OCI-M2 (cell line): ENCODE results near the gene ZFP69.

ENCODE experiments used
- DNase-seq: peaks from one replicate; lab custom pipeline; 2025; ENCODE audit not compliant: unreplicated experiment; lab: John Stamatoyannopoulos, UW

The ZFP69 gene

DNA sequence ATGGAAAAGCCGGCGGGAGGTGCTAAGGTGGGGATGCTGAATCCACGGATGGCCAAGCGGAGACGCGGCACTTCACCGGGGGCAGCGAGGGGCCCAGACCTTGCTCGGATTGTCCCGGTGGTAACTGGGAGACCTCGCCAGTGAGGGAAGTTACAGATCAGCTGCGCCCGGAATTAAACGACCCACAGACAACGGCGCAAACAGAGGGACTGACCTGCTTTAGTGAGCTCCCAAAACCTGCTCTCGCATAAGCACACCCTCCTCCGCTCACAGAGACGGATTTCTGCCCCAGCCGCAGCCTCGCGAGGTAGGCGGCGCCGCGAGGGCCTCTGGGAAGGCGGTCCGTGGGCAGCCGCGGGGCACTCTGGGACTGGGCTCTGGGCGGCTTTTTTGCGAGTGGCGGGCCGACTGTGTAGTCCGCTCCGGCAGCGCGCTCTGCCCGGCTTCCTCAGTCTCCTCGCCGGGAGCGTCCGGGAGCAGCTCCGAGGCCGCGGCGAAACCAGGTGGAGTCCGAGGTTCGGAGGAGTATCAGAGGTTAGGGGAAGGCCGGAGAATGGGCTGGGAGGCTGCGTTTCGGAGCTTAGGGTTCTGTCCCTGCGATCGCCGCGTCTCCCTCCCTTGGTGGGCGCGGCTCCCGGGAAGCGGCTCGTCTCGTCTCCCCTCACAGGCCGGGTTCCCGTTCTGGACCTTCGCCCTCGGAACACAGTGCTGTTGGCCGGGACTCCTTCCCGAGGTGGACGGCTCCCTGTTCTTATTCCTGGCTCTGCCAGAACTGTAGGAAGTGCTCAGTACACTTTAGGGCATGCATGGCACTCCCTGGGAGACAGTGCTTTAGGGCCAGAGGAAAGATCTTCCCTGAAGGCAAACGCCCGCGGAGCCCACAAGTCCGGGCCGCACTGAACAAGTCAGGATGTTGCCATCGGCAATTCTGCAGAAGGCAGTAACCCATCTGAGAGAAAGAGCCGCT lies 31.6 kb downstream of the ZFP69 start, which contains the start of gene EXO5:
Gene EXO5 (plus strand): TSS at position 393 of the 967 bp plus-strand sequence. CDS start 5,778 bp downstream, outside the sequence.
- no peak for DNase-seq

DNA sequence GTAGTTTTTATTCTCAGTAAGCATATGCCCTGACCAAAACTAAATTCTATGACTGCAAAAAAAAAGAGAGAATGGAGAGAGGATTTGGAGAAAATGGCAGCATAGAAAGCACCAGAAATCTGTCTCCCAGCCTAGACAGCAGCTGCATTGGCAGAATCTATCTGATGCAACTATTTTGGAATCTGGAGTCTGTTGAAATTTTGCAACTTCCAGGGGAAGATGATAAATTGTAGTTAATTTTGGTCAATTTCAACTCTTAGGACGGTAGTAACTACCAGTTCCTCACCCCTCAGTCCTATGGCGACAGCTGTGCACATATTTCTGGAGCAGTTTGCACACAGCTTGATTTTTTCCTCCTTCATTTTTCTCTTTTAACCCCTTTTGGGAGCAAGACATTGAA lies 42.4 kb downstream of the ZFP69 start:
- no peak for DNase-seq

DNA sequence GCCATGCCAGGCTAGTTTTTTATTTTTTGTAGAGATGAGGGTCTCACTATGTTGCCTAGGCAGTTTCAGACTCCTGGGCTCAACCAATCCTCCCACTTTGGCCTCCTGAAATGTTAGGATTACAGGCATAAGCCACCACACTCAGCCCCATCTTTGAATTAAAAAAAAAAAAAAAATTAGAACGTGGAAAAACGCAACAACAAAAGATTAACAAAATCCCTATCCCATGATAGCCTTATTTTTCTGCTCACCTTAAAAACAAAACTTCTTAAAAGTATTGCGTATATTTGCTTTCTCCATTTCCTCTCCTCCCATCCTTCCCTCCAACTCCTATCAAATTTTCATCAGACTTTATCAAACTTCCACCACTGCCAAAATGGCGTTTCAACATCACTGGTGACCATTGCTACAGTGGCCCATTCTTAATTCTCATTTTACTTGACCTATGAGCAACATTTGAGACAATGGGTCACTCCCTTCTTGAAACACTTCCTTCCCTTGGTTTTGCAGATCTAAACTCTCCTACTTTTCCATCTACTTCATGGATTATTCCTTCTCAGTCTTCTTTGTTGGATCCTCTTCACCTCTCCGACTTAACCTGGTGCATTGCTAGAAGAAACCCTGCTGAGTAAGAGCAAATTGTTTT lies 53.8 kb downstream of the ZFP69 start:
- DNase-seq = peak; percentile 64

DNA sequence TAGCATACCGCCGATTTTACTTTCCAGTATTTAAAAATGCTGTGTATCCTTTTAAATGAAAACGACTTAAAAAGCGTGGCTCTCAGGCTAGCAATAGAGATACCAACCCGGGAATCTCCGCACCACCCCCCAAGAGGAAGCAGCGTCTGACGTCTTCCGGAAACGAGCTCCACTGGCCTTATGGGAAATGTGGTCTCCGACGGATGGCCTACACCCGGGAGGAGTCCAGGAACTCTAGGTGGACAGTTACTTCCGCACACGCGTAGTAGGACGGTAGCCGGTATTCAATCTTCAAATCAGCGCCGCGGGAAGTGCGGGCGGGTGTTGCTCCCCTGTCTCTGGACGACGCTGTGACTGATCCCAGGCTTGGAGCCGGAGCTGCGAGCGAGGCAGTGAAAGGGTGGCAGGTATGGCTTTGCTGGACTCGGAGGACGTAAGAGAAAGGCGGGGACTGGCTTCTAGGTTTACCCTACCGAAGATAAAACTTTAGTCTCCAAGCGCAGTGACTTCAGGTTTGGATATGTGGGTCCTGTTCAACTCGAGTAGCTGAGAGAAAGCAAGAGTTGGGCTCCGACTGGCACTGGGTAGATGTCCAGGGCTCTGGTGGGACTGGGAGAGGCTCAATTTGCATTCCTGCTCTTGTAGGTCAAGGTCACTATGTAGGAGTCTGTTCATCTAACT lies 54.4 kb downstream of the ZFP69 start, which contains the start of gene ZNF684:
Gene ZNF684 (plus strand): TSS at position 257 of the 681 bp plus-strand sequence. CDS start 1,530 bp downstream, outside the sequence.
- peak; percentile 64 for DNase-seq

DNA sequence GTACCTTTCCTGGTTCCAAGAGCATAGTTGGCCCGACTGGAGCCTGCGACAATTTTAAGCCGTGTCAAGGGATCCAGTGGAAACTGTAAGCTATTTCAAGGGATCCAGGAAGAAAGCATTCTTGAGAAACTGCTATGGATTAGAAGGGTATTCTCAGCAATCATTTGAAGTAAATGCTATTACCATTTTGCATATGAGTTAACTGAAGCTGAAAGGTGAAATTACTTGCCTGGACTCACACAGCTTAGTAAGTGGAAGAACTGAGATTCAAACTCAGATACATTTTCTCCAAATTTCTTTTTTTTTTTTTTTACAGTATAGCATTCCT lies 54.9 kb downstream of the ZFP69 start:
- no peak for DNase-seq

DNA sequence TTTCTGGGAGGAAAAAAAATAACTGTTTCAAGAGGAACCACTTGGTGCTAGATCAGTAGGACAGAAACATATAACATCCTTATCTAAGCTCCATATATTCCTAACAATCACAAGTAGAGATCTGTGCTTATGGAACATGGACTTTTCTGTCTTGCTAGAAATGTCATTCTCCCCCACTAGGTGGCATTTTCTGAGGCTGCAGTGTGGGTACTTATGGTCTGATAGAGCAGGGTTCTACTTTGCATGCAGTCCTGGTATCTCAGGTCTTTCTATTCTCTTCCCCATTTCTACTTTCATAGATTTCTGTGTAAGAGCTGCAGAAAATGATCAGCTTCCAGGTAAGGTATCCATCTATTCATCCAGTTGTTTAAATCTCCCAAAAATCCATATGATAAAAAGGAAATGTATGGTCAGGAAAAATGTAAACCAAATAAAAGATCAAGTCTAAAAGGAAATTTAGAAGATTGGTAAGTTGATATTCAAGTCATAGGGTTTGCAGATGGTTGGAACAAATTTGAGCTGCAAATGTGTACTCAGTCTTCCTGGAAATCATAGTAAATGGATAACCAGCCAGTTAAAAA lies 55.8 kb downstream of the ZFP69 start:
- no peak for DNase-seq

DNA sequence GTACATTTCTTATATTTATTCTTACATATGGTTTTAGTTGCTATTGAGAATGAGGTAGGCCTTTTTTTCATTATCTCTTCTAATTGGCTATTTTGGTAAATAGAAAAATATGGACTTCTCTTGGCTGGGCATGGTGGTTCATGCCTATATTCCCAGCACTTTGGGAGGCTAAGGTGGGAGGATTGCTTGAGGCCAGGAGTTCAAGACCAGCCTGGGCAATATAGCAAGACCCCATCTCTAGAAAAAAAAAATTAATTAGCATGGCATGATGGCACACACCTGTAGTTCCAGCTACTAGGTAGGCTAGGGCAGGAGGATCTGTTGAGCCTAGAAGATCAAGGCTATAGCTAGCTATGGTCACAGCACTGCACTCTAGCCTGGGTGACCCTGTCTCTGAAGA lies 57.5 kb downstream of the ZFP69 start:
- DNase-seq = no peak

DNA sequence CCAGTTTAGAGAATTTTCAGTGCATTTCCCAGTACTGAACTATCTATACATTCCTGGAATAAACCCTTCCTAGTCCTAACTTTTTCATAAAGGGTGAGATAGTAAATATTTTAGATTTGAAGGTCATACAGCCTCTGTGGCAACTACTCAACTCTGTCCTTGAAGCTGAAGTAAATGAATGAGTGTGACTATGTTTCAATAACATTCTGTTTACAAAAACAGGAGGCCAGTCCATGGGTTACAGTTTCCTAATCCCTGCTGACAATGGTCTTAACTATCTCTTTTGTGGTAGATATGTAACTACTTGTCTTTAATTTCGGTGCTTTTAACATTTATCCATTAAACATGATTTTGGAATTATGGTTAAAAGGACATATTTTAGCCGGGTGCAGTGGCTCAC lies 58.6 kb downstream of the ZFP69 start:
- no peak for DNase-seq

DNA sequence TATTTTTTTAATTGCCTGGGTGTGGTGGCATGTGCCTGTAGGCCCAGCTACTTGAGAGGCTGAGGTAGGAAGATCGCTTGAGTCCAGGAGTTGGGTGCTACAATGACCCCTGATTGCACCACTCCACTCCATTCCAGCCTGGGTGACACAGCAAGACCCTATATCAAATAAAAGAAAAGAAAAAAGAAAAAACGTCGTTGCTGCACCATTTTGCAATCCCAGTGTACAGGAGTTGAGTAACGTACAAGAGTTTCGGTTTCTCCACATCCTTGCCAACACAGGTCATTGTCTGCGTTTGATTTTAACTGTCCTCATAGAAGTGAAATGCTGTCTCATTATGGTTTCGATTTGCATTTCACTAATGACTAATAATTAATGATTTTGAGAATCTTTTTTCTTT lies 62.2 kb downstream of the ZFP69 start:
- DNase-seq = no peak
